ENCODE results near the gene SLC45A2. TPM values are rescaled to one million over a fixed set of nuclear protein-coding genes. Genes with fewer than 3 reads are reported as not detected.

Gene SLC45A2
- total and polyA plus RNA-seq, 9 of the 15 experiments (the other 6 are each of a cell fraction or from before 2014, with no cell fraction given), result 0.03 to 0.29 (median 0.14) TPM; not detected in 4

- TF ChIP-seq ZNF395 (CRISPR knock-in tag; IDR thresholded peaks at IDR 0.05), result no peak
- TF ChIP-seq SMARCA4 (IDR thresholded peaks at IDR 0.05), result no peak
- TF ChIP-seq ATF3 (IDR thresholded peaks at IDR 0.05), result peak; percentile 65; the same call in 1 of the 2 replicates
- no peak for TF ChIP-seq ATF3 (CRISPR knock-in tag; conservative IDR thresholded peaks at IDR 0.05)
- no peak for TF ChIP-seq ZFP30 (CRISPR knock-in tag; IDR thresholded peaks at IDR 0.05; ENCODE audit: borderline replicate concordance)
- no peak for TF ChIP-seq L3MBTL2 (IDR thresholded peaks at IDR 0.05)
- TF ChIP-seq KDM1A (IDR thresholded peaks at IDR 0.05), result no peak
- peak; percentile 73 for TF ChIP-seq CTBP1 (IDR thresholded peaks at IDR 0.05; ENCODE audit: borderline replicate concordance)
- no peak for TF ChIP-seq MAFF (IDR thresholded peaks at IDR 0.05; ENCODE audit: low read length)
- no peak for TF ChIP-seq RBM15 (IDR thresholded peaks at IDR 0.05; ENCODE audit: insufficient read depth, low read length)
- no peak for TF ChIP-seq RAD51 (IDR thresholded peaks at IDR 0.05; ENCODE audit: borderline replicate concordance, low read depth)
- TF ChIP-seq ATF7 (IDR thresholded peaks at IDR 0.05), result 0 out of 2 replicates have a peak, but pooled peaks have one; percentile 20
- TF ChIP-seq NR2C2 (CRISPR knock-in tag; IDR thresholded peaks at IDR 0.05), result no peak
- TF ChIP-seq NR2C2 (tag; IDR thresholded peaks at IDR 0.05), result no peak
- no peak for TF ChIP-seq CREB5 (CRISPR knock-in tag; IDR thresholded peaks at IDR 0.05)
- no peak for TF ChIP-seq HCFC1 (IDR thresholded peaks at IDR 0.05; ENCODE audit: low read depth, low read length)
- no peak for TF ChIP-seq E2F8 (IDR thresholded peaks at IDR 0.05; ENCODE audit: low read depth, partially characterized antibody)
- TF ChIP-seq KDM4B (IDR thresholded peaks at IDR 0.05; ENCODE audit: borderline replicate concordance in 2 of 2, low read depth in 1 of 2), result no peak
These were observed 10.4 kb upstream of the SLC45A2 start (continued) for GRCh38 chr5:33994845-33995244.

Measured in K562 (cell line).